ENCODE data around the gene WWP2. TPM values are rescaled to one million over a fixed set of nuclear protein-coding genes. Genes with fewer than 3 reads are reported as not detected.
"Not testable (repeated sequence)": the region's sequence is repeated elsewhere in the genome, so short reads cannot be mapped to it uniquely, and the experiment has no call there.

The WWP2 gene
- polyA plus RNA-seq, 6 donors from 2014 or later, result 26.3 to 59.7 (median 39.3) TPM

GRCh38 chr16:69848637-69849545, 86.8 kb downstream of the WWP2 start:
- Mint-ChIP-seq H3K36me3 (peaks cover 9 to 14% of the 10 kb centered on the region in 2 donors), H3K9me3 (no peaks in the 10 kb centered on the region), H3K4me1 (peaks cover 5 to 9% (median 6%) of the 10 kb centered on the region in 3 donors), H3K27ac (peak overlapping the region in 2 of 6 donors; percentile 26 to 67), H3K4me3 (no peak overlapping the region), H3K27me3 (no peaks in the 10 kb centered on the region)
- no peak for ATAC-seq (ENCODE audit: low read depth in 2 of 2)
- no peak for DNase-seq

GRCh38 chr16:69851491-69852240, 89.5 kb downstream of the WWP2 start:
- no peak overlapping the region for H3K4me3 Mint-ChIP-seq
- DNase-seq, result no peak
- no peak for ATAC-seq (ENCODE audit: low read depth in 2 of 2)
- H3K27me3 Mint-ChIP-seq, result no peaks in the 10 kb centered on the region
- peaks cover 12 to 17% (median 12%) of the 10 kb centered on the region in 3 donors for H3K4me1 Mint-ChIP-seq
- peaks cover 17 to 18% of the 10 kb centered on the region in 2 donors for H3K36me3 Mint-ChIP-seq
- H3K27ac Mint-ChIP-seq, result no peak overlapping the region
- no peaks in the 10 kb centered on the region for H3K9me3 Mint-ChIP-seq

GRCh38 chr16:69852815-69853214, 90.7 kb downstream of the WWP2 start:
- Mint-ChIP-seq H3K4me1 (peaks cover 12 to 17% (median 17%) of the 10 kb centered on the region in 3 donors), H3K27me3 (no peaks in the 10 kb centered on the region), H3K9me3 (no peaks in the 10 kb centered on the region), H3K36me3 (peaks cover 17 to 18% of the 10 kb centered on the region in 2 donors), H3K4me3 (no peak overlapping the region), H3K27ac (peak overlapping the region in 1 of 6 donors; percentile 30)
- ATAC-seq (ENCODE audit: low read depth in 2 of 2) (no peak), DNase-seq (no peak)

- peak overlapping the region in 1 of 8 donors; percentile 42 for H3K4me3 Mint-ChIP-seq
- DNase-seq (no peak), ATAC-seq (ENCODE audit: low read depth in 2 of 2) (no peak)
- H3K27me3 Mint-ChIP-seq, result no peaks in the 10 kb centered on the region
- H3K4me1 Mint-ChIP-seq, result peaks cover 12 to 17% (median 17%) of the 10 kb centered on the region in 3 donors
- peak overlapping the region in 1 of 6 donors; percentile 71 for H3K27ac Mint-ChIP-seq
- peaks cover 17 to 18% of the 10 kb centered on the region in 2 donors for H3K36me3 Mint-ChIP-seq
- H3K9me3 Mint-ChIP-seq, result no peaks in the 10 kb centered on the region
Measured at GRCh38 chr16:69853481-69853880, 91.3 kb downstream of the WWP2 start.

- not testable (repeated sequence) for H3K27me3 Mint-ChIP-seq; H3K4me3 Mint-ChIP-seq; ATAC-seq (ENCODE audit: low read depth in 2 of 2); H3K27ac Mint-ChIP-seq; DNase-seq; H3K9me3 Mint-ChIP-seq
- peaks cover 16 to 19% (median 17%) of the 10 kb centered on the region in 3 donors for H3K4me1 Mint-ChIP-seq
- H3K36me3 Mint-ChIP-seq, result peaks cover 18 to 20% of the 10 kb centered on the region in 2 donors
Measured at GRCh38 chr16:69854776-69855175, 92.6 kb downstream of the WWP2 start.

GRCh38 chr16:69855592-69855991, 93.5 kb downstream of the WWP2 start:
- Mint-ChIP-seq H3K27me3 (no peaks in the 10 kb centered on the region), H3K36me3 (peaks cover 18% of the 10 kb centered on the region in 2 donors), H3K9me3 (no peaks in the 10 kb centered on the region), H3K27ac (no peak overlapping the region), H3K4me1 (peaks cover 17 to 22% (median 19%) of the 10 kb centered on the region in 3 donors), H3K4me3 (no peak overlapping the region)
- DNase-seq, result no peak
- no peak for ATAC-seq (ENCODE audit: low read depth in 2 of 2)

- Mint-ChIP-seq H3K9me3 (no peaks in the 10 kb centered on the region), H3K4me1 (peaks cover 10 to 28% (median 19%) of the 10 kb centered on the region in 3 donors), H3K27me3 (no peaks in the 10 kb centered on the region), H3K27ac (peak overlapping the region in 4 of 6 donors; percentile 5 to 28 (median 20)), H3K36me3 (peaks cover 9 to 18% of the 10 kb centered on the region in 2 donors), H3K4me3 (no peak overlapping the region)
- ATAC-seq (ENCODE audit: low read depth in 2 of 2) (no peak), DNase-seq (no peak)
Measured at GRCh38 chr16:69858191-69859104, 96.3 kb downstream of the WWP2 start.

GRCh38 chr16:69859105-69859989, 97.2 kb downstream of the WWP2 start:
- no peaks in the 10 kb centered on the region for H3K9me3 Mint-ChIP-seq
- H3K4me3 Mint-ChIP-seq, result no peak overlapping the region
- peaks cover under 1 to 11% of the 10 kb centered on the region in 2 donors for H3K36me3 Mint-ChIP-seq
- peaks cover 4 to 25% (median 11%) of the 10 kb centered on the region in 3 donors for H3K4me1 Mint-ChIP-seq
- ATAC-seq (ENCODE audit: low read depth in 2 of 2) (no peak), DNase-seq (no peak)
- H3K27ac Mint-ChIP-seq, result peak overlapping the region in 3 of 6 donors; percentile 19 to 86 (median 21)
- no peaks in the 10 kb centered on the region for H3K27me3 Mint-ChIP-seq

- no peak for DNase-seq
- H3K27me3 Mint-ChIP-seq, result no peaks in the 10 kb centered on the region
Measured at GRCh38 chr16:69860233-69861231, 98.4 kb downstream of the WWP2 start.

GRCh38 chr16:69861292-69862030, 99.3 kb downstream of the WWP2 start:
- H3K27ac Mint-ChIP-seq, result peak overlapping the region in 4 of 6 donors; percentile 57 to 79 (median 66)
- H3K36me3 Mint-ChIP-seq, result peaks cover 0 to 7% of the 10 kb centered on the region in 2 donors
- DNase-seq (no peak), ATAC-seq (ENCODE audit: low read depth in 2 of 2) (no peak)
- peaks cover 2 to 19% (median 7%) of the 10 kb centered on the region in 3 donors for H3K4me1 Mint-ChIP-seq
- no peaks in the 10 kb centered on the region for H3K9me3 Mint-ChIP-seq
- H3K27me3 Mint-ChIP-seq, result no peaks in the 10 kb centered on the region
- H3K4me3 Mint-ChIP-seq, result no peak overlapping the region

More at GRCh38 chr16:69860233-69861231, 98.4 kb downstream of the WWP2 start:
- Mint-ChIP-seq H3K4me1 (peaks cover 4 to 22% (median 6%) of the 10 kb centered on the region in 3 donors), H3K27ac (peak overlapping the region in 3 of 6 donors; percentile 48 to 79 (median 57)), H3K4me3 (no peak overlapping the region), H3K36me3 (peaks cover 0 to 11% of the 10 kb centered on the region in 2 donors), H3K9me3 (no peaks in the 10 kb centered on the region)
- ATAC-seq (ENCODE audit: low read depth in 2 of 2), result no peak

Data from naive B cell (primary cell).